GM12878 (cell line): Measurements from ENCODE around the gene RNF115. TPM values are rescaled to one million over a fixed set of nuclear protein-coding genes. Genes with fewer than 3 reads are reported as not detected.

ENCODE experiments used
- ATAC-seq: fragments of 200-7000 bp; cut with Tn5 transposase; 3 replicates; pipeline ENCODE4 v1.9.1; 2020; ENCODE audit warnings: mild to moderate bottlenecking, moderate library complexity
- BruUV-seq: library from RNA; stranded (reverse); fragments of 400-500 nt; replicated peaks from 2 replicates; lab custom pipeline; 2021; lab: Mats Ljungman, UMichigan
- CTCF ChIA-PET: fragments of 300-600 bp; sonication (Branson Sonifier 250); formaldehyde crosslinking; extraction: SDS; loops from one replicate; lab custom pipeline; 2021; ENCODE audit warnings: inconsistent platforms; lab: Yijun Ruan, JAX
- POLR2A ChIA-PET: fragments of 350-600 bp; formaldehyde crosslinking; extraction: SDS; loops from one replicate; lab custom pipeline; 2021; ENCODE audit warnings: inconsistent platforms; lab: Charles Lee
- RAD21 ChIA-PET: fragments of 300-600 bp; sonication (Branson Sonifier 250); formaldehyde crosslinking; loops from one replicate; lab custom pipeline; 2023; ENCODE audit warnings: antibody characterized with exemption; ENCODE audit not compliant: unreplicated experiment; lab: Charles Lee
- SMC1A ChIA-PET: fragments of 300-600 bp; sonication (Branson Sonifier 250); formaldehyde crosslinking; loops from one replicate; lab custom pipeline; 2023; ENCODE audit not compliant: unreplicated experiment, uncharacterized antibody; lab: Charles Lee
- DNase-seq: peaks from one replicate; pipeline ENCODE4 v3.0.0-alpha.2; 2011; ENCODE audit warnings: low read depth, low spot score
- FAIRE-seq: peaks from 3 replicates; lab custom pipeline; 2011; peaks lifted over from hg19 to GRCh38; lab: Jason Lieb, UNC
- H2AFZ ChIP-seq: 2 replicates; pipeline ENCODE4 v1.6.0; 2011; ENCODE audit warnings: low read depth, low read length, control low read depth; ENCODE audit not compliant: control insufficient read depth
- H3K27ac ChIP-seq: 2 replicates; pipeline ENCODE4 v1.5.1; 2011; ENCODE audit warnings: control low read depth; ENCODE audit not compliant: control insufficient read depth, insufficient read depth
- H3K27me3 ChIP-seq, 2 experiments: replicated peaks in 1 of 2; 2 replicates each; pipeline versions ENCODE4 v1.6.0 to v1.6.1; 2011; ENCODE audit warnings: low read length in 1 of 2; ENCODE audit not compliant: control insufficient read depth in 2 of 2, insufficient read depth in 2 of 2
- H3K36me3 ChIP-seq, 2 experiments: 2 replicates each; pipeline ENCODE4 v1.5.1; 2011; ENCODE audit warnings: low read length in 1 of 2; ENCODE audit not compliant: control insufficient read depth in 2 of 2, insufficient read depth in 2 of 2
- H3K4me1 ChIP-seq: 2 replicates; pipeline ENCODE4 v1.6.1; 2011; ENCODE audit warnings: mild to moderate bottlenecking, low read length, moderate library complexity, mixed read lengths; ENCODE audit not compliant: control insufficient read depth, insufficient read depth
- H3K4me2 ChIP-seq: 2 replicates; pipeline ENCODE4 v1.6.0; 2011; ENCODE audit warnings: control low read depth; ENCODE audit not compliant: control insufficient read depth, insufficient read depth
- H3K4me3 ChIP-seq: fragments of 200-600 bp; sonication (generic); 2 replicates; pipeline ENCODE4 v1.5.1; 2016
- H3K79me2 ChIP-seq: 2 replicates; pipeline ENCODE4 v1.6.0; 2011; ENCODE audit warnings: low read length; ENCODE audit not compliant: control insufficient read depth, insufficient read depth
- H3K9ac ChIP-seq: 2 replicates; pipeline ENCODE4 v1.8.0; 2011; ENCODE audit warnings: low read length, control low read depth, mixed read lengths; ENCODE audit not compliant: control insufficient read depth, insufficient read depth
- H3K9me3 ChIP-seq: replicated peaks from 3 replicates; pipeline ENCODE4 v1.5.1; 2011; ENCODE audit warnings: mild to moderate bottlenecking, low read length; ENCODE audit not compliant: control insufficient read depth, insufficient read depth
- H4K20me1 ChIP-seq: 2 replicates; pipeline ENCODE4 v1.6.0; 2011; ENCODE audit not compliant: control insufficient read depth, insufficient read depth
- BMI1 ChIP-seq: fragments of 450-650 bp; IDR thresholded peaks from 2 replicates; pipeline ENCODE4 v1.6.1; 2016; ENCODE audit warnings: mild to moderate bottlenecking, moderate library complexity, borderline replicate concordance
- RBBP5 ChIP-seq: fragments of 200-600 bp; sonication (generic); conservative IDR thresholded peaks from 2 replicates; pipeline ENCODE4 v1.6.1; 2016
- SIN3A ChIP-seq: IDR thresholded peaks from 2 replicates; pipeline ENCODE4 v1.6.1; 2012; ENCODE audit warnings: low read depth, low read length, improper control_type of control experiment
- SUPT20H ChIP-seq: IDR thresholded peaks from 2 replicates; pipeline ENCODE4 v1.6.1; 2011; ENCODE audit warnings: low read depth, mild to moderate bottlenecking, low read length, moderate library complexity, borderline replicate concordance; ENCODE audit not compliant: control insufficient read depth
- WGBS: methylation state at CpG from one replicate; pipeline ENCODE4 v1.1.6; 2016; ENCODE audit warnings: low lambda C conversion rate; ENCODE audit not compliant: insufficient replicate concordance, insufficient coverage; ENCODE audit errors: missing lambda C conversion rate; 5-methylcytosine and 5-hydroxymethylcytosine counted together
- in situ Hi-C: fragments of 300-500 bp; cut with MboI; formaldehyde crosslinking; loops from 9 replicates; pipeline ENCODE4 v1.14.3; 2018; ENCODE audit warnings: mixed read lengths
- intact Hi-C: fragments of 100-400 bp; cut with micrococcal nuclease; formaldehyde crosslinking; loops from one replicate; pipeline ENCODE4 v1.14.2; 2022; ENCODE audit not compliant: unreplicated experiment
- polyA plus RNA-seq, 11 experiments: library from polyadenylated mRNA; depleted of rRNA in 4 of 11; unstranded in 6 of 11; stranded (reverse) in 5 of 11; fragments of >200 nt; fragmentation: Nextera tagmentation in 4 of 11; fragmentation: Illumina TruSeq in 1 of 11; extraction: Ambion mirVana in 4 of 11; extraction: Trizol in 1 of 11; gene quantifications; 1 replicate in 1 of 11; 2 replicates in 10 of 11; pipeline versions ENCODE4 v1.2.1 to v1.2.3, GENCODE V29; 2011 to 2016; ENCODE audit warnings: inconsistent platforms in 2 of 11, missing spikeins in 2 of 11, low read depth in 1 of 11
- total RNA-seq, 4 experiments: library from RNA; depleted of rRNA in 3 of 4; stranded (reverse); fragments of >200 nt in 3 of 4; fragmentation: Illumina TruSeq in 1 of 4; extraction: Trizol in 1 of 4; gene quantifications; 2 replicates each; pipeline versions ENCODE4 v1.2.1 to v1.2.3, GENCODE V29; 2013 to 2021
- TF ChIP-seq, protein P1 (sequence below): fragments of 450-650 bp; IDR thresholded peaks from 2 replicates; pipeline ENCODE4 v1.6.1; 2017; ENCODE audit warnings: borderline replicate concordance
- TF ChIP-seq, protein P2 (sequence below): IDR thresholded peaks from 2 replicates; pipeline ENCODE4 v1.6.1; 2012; ENCODE audit warnings: low read length, inconsistent platforms
- TF ChIP-seq, protein P3 (sequence below): fragments of 450-650 bp; IDR thresholded peaks from 2 replicates; pipeline ENCODE4 v1.6.1; 2017; ENCODE audit warnings: low read depth, mild to moderate bottlenecking, moderate library complexity

RNF115 gene
- total and polyA plus RNA-seq, 10 of the 15 experiments (the other 5 are each of a cell fraction or from before 2014, with no cell fraction given): 3.4 to 22.0 (median 12.9) TPM

DNA sequence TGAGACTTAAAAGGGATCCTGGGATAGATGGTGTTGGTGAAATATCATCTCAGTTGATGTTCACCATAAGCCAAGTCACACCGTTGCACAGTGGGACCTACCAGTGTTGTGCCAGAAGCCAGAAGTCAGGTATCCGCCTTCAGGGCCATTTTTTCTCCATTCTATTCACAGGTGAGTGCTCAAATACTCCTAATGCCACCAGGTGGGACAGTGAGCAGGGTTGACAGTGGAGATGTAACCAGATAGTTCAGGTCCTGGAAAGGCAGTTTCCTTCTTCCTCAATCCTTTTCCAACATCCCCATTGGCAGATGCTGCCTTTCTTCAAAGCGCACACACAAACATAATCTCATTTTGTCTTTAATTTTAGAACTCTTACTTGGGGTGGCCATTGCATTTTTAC lies 93.0 kb downstream of the RNF115 start:
- no peak overlapping the region for H3K27ac ChIP-seq
- POLR2A ChIA-PET: no interaction called here
- SMC1A ChIA-PET: interaction anchor here (2.3 kb wide), 1 partner anchor 10 kb away, joined by 6 read pairs; no protein-coding TSS in a partner anchor
- no peak for FAIRE-seq
- no peaks in the 10 kb centered on the region for H3K27me3 ChIP-seq
- in situ Hi-C loops (loop anchor here (5.0 kb wide), 1 partner anchor 51 kb away; no protein-coding TSS in a partner anchor), intact Hi-C loops (no loop called here)
- H2AFZ ChIP-seq: no peak overlapping the region
- H3K4me3 ChIP-seq: no peak overlapping the region
- H3K36me3 ChIP-seq: no peaks in the 10 kb centered on the region
- TF ChIP-seq SUPT20H (no peak), BMI1 (no peak), SIN3A (no peak), RBBP5 (no peak)
- TF ChIP-seq, protein P1, sequence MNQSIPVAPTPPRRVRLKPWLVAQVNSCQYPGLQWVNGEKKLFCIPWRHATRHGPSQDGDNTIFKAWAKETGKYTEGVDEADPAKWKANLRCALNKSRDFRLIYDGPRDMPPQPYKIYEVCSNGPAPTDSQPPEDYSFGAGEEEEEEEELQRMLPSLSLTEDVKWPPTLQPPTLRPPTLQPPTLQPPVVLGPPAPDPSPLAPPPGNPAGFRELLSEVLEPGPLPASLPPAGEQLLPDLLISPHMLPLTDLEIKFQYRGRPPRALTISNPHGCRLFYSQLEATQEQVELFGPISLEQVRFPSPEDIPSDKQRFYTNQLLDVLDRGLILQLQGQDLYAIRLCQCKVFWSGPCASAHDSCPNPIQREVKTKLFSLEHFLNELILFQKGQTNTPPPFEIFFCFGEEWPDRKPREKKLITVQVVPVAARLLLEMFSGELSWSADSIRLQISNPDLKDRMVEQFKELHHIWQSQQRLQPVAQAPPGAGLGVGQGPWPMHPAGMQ: no peak
- TF ChIP-seq, protein P2, sequence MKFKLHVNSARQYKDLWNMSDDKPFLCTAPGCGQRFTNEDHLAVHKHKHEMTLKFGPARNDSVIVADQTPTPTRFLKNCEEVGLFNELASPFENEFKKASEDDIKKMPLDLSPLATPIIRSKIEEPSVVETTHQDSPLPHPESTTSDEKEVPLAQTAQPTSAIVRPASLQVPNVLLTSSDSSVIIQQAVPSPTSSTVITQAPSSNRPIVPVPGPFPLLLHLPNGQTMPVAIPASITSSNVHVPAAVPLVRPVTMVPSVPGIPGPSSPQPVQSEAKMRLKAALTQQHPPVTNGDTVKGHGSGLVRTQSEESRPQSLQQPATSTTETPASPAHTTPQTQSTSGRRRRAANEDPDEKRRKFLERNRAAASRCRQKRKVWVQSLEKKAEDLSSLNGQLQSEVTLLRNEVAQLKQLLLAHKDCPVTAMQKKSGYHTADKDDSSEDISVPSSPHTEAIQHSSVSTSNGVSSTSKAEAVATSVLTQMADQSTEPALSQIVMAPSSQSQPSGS: no peak
- TF ChIP-seq, protein P3, sequence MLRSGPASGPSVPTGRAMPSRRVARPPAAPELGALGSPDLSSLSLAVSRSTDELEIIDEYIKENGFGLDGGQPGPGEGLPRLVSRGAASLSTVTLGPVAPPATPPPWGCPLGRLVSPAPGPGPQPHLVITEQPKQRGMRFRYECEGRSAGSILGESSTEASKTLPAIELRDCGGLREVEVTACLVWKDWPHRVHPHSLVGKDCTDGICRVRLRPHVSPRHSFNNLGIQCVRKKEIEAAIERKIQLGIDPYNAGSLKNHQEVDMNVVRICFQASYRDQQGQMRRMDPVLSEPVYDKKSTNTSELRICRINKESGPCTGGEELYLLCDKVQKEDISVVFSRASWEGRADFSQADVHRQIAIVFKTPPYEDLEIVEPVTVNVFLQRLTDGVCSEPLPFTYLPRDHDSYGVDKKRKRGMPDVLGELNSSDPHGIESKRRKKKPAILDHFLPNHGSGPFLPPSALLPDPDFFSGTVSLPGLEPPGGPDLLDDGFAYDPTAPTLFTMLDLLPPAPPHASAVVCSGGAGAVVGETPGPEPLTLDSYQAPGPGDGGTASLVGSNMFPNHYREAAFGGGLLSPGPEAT: no peak
- TF ChIP-seq, all 136 proteins: peak for 0
- Histone ChIP-seq H3K9me3 (no peaks in the 10 kb centered on the region), H3K9ac (no peak overlapping the region), H4K20me1 (no peaks in the 10 kb centered on the region), H3K4me1 (no peaks in the 10 kb centered on the region), H3K4me2 (no peak overlapping the region), H3K79me2 (no peaks in the 10 kb centered on the region)
- DNase-seq (no peak), ATAC-seq (no peak)
- RAD21 ChIA-PET: no interaction called here
- BruUV-seq: no TSS peak
- 100% methylated on average over 3 of the region's 3 CpGs for WGBS
- CTCF ChIA-PET: no interaction called here
